Skin of body (tissue), 2 donors: ENCODE results near the gene DNAJC5. TPM values are rescaled to one million over a fixed set of nuclear protein-coding genes. Genes with fewer than 3 reads are reported as not detected.
"Not testable (repeated sequence)": the region's sequence is repeated elsewhere in the genome, so short reads cannot be mapped to it uniquely, and the experiment has no call there.

Experiments
- DNase-seq: peaks from one replicate; lab custom pipeline; 2025; lab: John Stamatoyannopoulos, UW
- total RNA-seq: library from RNA; depleted of rRNA; stranded (reverse); fragments of >200 nt; gene quantifications from one replicate; pipeline ENCODE4 v1.2.3, GENCODE V29; 2014

DNAJC5 gene
- total RNA-seq, 1 donor from 2014 or later = 20.9 TPM

- no peak for DNase-seq
Measured at GRCh38 chr20:63903796-63904561, 9.1 kb downstream of the DNAJC5 start.

DNA sequence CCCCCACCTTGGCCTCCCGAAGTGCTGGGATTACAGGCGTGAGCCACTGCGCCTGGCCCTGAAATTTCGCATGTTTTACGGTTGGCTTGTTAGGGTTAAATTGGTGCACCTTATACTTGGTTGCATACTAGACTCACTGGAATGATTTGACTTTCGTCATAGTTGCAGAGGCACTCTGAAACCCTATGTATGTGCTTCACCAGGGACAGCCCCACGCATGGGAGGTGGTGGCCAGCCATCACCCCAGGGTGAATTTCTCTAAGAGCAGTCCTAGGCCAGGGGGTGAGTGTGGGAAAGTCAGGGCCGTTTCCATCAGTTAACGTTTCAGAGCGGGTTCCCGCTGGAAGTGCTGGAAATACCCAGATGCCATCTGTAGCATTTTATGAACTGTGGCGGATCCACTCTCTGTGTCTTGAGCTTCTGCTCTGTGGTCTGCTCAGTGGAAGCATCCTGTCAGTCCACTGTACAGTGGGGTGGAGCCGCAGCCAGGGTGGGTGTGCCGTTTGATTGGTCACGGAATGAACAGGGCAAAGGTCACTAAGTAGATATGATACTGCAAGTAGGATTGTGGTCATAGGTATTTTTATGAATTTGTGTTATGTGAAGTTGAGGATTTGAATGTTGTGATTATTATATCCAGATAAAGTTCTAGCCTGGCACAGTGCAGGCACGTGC lies 13.2 kb downstream of the DNAJC5 start:
- DNase-seq = no peak

DNA sequence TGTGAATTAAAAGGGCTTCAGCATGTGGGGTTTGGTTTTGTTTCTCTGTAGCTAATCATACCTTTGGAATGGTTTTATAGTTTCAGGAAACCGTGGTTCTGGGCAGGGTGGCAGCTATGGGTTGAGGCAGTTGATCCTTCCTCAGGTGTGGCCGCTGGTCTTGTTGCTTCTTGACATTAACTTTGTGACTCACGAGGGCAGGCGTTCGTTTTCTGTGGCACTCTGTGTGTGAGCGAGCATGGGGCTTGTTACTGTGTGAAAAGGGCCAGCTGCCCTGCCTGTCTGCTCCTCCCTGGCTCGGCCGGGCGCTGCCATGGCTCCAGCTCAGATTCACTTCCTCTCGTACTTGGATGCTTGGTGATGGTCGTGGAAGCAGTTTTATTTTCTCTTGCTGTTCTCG lies 16.2 kb downstream of the DNAJC5 start:
- DNase-seq = no peak

GRCh38 chr20:63913768-63914167 lies 18.8 kb downstream of the DNAJC5 start:
- no peak for DNase-seq

DNA sequence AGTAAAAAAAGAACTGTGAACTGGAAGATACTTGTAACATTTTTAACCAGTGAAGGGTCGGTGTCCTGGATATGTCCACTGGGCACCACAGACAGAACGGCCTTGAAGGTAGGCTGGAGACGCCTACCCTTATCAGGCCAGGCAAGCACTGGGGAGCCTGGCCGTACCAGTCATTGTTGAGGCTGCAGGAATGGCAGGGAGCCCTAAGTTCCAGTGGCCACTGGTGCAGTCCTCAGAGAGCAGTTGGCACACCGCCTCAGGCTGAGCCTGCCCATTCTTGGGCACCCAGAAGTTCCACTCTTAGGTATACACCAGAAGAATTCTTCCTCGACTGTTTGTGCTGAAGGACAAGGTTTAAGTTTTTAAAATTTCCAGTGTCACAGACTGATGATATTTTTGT lies 20.5 kb downstream of the DNAJC5 start:
- no peak for DNase-seq

DNA sequence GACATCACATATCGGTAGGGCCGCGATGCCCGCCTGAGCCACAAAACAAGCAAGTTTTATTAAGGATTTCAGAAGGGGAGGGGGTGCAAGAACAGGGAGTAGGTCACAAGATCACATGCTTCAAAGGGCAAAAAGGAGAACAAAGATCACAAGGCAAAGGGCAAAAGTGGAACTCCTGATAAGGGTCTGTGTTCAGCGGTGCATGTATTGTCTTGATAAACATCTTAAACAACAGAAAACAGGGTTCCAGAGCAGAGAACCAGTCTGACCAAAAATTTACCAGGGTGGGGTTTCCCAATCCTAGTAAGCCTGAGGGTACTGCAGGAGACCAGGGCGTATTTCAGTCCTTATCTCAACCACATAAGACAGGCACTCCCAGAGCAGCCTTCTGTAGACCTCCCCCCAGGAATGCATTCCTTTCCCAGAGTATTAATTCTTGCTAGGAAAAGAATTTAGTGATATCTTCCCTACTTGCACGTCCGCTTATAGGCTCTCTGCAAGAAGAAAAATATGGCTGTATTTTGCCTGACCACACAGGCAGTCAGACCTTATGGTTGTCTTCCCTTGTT lies 21.5 kb downstream of the DNAJC5 start:
- DNase-seq = not testable (repeated sequence)

GRCh38 chr20:63917811-63918210 lies 22.9 kb downstream of the DNAJC5 start:
- DNase-seq = no peak

DNA sequence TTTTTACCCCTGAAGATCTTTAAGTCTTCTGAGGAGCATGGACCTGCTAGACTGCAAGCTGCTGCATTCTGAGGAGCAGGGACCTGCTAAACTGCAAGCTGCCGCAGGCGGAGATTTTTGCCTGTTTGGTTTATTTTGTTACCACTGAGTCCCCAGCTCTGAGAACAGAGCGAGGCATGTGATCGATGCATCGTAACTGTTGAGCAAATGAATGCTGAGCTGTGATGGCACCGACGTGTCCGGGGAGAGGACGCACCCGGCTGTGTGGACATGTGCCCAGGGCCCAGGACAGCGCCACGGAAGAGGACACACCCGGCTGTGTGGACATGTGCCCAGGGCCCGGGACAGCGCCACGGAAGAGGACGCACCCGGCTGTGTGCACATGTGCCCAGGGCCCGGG lies 24.2 kb downstream of the DNAJC5 start:
- DNase-seq = no peak

DNA sequence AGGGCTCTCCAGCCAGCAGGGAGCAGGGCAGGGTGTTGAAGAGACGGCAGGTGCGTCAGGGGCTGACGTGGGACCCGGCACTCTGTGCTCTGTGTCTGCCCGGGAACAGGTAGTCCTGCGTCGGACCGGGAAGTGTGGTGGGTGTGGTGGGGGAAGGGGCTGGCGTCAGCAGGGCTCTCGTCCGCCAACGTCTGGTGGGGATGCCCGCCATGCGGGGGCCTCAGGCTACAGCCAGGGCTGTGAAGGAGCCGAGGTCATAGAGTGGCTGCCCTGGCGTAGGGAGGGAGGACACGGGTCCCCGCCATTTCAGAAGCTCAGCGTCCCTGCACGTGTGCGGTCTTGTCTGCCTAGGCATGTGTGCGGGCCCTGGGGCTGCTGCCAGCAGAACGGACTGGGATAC lies 25.3 kb downstream of the DNAJC5 start:
- no peak for DNase-seq

DNA sequence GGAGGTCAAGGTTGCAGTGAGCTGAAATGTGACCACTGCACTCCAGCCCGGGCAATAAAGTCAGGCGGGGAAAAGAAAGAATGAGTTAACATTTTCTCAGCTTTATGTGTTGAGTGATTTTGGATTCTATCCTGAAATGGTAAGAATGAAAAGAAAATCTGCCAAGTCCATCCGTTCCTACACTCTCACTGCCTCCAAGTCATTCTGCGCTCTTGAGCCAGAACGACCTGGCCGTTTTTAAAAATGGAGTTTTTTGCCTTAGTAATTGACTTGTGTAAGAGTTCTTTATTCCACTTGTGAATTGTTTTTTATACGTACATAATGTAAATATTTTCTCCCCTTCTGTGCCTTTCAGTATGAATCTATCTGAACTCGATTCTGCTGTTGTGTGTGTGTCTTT lies 28.7 kb downstream of the DNAJC5 start:
- no peak for DNase-seq

DNA sequence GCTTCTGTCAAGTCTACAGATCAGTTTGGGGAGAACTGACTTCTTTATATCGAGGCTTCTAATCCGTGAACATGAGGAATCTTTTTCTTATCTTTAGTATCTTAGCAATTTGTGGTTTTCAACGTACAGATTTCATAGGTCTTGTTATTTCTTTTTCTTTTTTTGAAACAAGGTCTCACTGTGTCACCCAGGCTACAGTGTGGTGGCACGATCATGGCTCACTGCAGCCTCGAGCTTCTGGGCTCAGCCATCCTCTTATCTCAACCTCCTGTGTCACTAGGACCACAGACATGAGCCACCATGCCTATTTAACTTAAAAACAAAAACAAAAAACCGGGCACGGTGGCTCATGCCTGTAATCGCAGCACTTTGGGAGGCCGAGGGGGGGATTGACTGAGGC lies 29.3 kb downstream of the DNAJC5 start:
- no peak for DNase-seq

GRCh38 chr20:63926298-63926697 lies 31.4 kb downstream of the DNAJC5 start:
- no peak for DNase-seq

- no peak for DNase-seq
Measured at GRCh38 chr20:63929071-63929470, 34.1 kb downstream of the DNAJC5 start.

GRCh38 chr20:63929473-63929883 lies 34.6 kb downstream of the DNAJC5 start:
- DNase-seq = not testable (repeated sequence)

- DNase-seq = no peak
Measured at GRCh38 chr20:63930971-63931553, 36.1 kb downstream of the DNAJC5 start.

GRCh38 chr20:63931735-63932134 lies 36.8 kb downstream of the DNAJC5 start:
- DNase-seq = no peak

GRCh38 chr20:63932606-63933160 lies 37.8 kb downstream of the DNAJC5 start:
- no peak for DNase-seq

DNA sequence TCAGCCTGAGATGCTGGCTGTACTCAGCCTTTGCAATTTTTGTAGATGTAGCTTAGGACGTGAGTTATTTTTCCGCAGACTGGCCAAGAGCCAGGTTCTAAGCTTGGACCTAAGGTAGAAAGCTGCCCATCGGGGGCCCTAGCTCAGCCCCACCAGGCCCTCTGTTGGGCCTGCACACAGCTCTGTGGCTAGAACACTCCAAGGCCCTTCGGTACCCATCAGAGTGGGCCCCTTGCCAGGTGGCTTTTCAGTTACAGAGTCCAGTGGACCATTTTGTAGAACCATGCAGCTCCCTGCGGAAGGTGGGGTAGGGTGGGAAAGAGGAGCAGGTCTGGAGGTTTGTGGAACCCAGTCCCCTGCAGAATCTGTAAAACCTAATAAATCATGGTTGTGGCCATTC lies 38.7 kb downstream of the DNAJC5 start:
- no peak for DNase-seq

DNA sequence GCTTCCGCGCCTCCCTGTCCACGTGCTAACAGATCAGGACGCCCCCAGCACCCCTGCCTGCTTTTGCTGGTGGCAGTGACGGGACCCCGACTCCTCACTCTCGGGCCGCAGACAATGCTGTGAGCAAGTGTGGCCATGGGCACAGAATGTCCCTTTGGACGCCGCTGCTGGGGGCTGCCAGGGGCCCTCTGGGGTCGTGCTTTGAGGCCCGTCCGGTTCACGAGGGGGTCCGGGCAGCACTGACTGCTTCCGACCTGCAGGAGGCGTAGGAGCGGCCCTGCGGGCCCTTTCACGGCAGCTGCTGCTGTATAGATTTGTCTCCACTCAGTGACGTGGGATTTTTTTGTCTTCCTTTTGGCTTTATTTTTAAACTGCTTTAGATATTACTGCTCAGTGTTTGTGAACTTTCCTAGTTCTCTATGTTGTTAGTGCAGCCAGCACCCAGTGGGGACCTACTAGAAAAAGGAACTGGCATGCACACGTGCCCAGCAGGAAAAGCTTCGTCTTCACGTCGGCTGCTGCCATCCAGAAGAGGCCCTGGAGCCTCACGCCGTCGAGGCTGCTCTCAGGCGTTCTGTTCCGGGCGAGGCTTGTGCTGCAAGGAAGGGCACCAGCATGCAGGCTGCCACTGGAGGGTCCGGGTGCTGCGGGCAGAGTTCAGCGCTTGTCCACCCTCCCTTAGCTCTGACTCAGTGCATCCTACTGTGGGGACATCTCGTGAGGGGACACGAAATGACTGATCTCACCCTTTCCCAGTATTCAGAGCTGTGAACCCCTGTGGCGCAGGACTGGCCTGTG lies 39.5 kb downstream of the DNAJC5 start:
- no peak for DNase-seq

DNA sequence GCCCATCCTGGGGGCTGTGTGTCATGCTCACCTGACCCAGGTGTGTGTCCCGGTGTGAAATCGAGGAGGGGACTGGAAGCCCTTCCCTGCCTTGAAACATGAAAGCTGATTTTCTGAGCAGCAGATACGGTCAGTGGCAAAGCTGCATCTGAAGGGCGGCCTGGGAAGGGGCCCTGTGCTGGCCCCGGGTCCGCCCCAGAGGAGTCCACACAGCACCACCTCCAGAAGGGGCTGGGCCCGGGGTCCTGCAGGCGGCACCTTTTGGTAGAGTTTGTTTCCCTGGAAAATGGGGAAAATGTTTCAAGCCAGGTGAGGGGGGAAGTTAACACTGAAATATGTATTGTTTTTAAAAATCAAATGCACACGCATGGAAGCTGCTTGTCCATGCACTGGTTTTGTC lies 40.5 kb downstream of the DNAJC5 start:
- no peak for DNase-seq

- DNase-seq = no peak
Measured at GRCh38 chr20:63937596-63937995, 42.7 kb downstream of the DNAJC5 start.
